Stimulated activated CD8-positive, alpha-beta memory T cell treated with anti-CD3 and anti-CD28 coated beads, Interleukin-7, amount 100 ng/mL, for 4 hours (primary cell): ENCODE measurements around the gene HOXB5.

Experiments
- DNase-seq, 2 donors: peaks; one replicate each; pipeline ENCODE4 v3.0.0-alpha.2; 2020; ENCODE audit warnings: low read depth in 2 of 2

The HOXB5 gene

GRCh38 chr17:48615963-48616716 is 22.6 kb upstream of the HOXB5 start:
- DNase-seq: no peak

DNA sequence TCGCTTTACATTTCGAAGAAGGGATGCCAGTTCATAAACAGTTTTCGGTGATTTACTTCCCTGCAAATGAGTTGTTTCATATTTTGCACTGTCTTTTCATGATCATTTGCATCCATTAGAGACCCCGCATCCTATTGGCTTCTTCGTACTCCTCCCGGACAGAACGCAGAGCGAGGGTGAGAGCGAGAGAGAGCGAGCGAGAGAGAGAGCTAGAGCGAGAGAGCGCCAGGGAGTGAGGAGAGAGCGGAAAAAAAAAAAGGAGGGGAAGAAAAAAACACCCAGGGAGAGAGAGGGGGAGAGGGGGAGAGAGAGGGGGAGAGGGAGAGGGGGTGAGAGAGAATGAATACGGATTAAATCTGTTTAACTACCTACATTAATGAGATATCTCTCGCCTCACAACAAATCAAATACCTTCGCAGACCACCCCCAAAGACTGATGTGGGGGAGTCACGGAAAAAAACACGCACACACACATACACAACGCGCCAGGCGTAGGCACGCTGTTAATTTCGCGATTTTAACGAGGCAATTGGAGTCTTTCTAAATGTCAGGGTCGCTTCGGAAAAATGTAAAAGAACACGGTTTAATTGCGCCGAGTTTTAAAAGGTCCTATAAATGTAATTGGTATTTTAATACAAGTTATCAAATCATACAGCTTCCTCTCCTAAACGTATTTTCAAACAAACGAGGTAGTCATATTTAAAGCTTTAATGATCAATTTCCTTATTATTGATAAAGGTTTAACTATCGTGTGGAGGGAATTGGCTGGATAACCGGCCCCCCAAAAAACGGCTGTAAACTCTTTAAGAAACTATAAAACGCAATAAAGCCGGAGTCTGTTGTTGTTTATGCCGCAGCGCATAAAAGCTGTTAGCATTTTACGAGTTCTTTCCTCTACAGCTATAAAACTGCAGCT is 21.7 kb upstream of the HOXB5 start, which contains the start of gene HOXB8:
Gene HOXB8, minus strand, starts transcription at position 246 of the 916 bp plus-strand sequence. CDS start 588 bp downstream, outside the sequence.
- DNase-seq: no peak

DNA sequence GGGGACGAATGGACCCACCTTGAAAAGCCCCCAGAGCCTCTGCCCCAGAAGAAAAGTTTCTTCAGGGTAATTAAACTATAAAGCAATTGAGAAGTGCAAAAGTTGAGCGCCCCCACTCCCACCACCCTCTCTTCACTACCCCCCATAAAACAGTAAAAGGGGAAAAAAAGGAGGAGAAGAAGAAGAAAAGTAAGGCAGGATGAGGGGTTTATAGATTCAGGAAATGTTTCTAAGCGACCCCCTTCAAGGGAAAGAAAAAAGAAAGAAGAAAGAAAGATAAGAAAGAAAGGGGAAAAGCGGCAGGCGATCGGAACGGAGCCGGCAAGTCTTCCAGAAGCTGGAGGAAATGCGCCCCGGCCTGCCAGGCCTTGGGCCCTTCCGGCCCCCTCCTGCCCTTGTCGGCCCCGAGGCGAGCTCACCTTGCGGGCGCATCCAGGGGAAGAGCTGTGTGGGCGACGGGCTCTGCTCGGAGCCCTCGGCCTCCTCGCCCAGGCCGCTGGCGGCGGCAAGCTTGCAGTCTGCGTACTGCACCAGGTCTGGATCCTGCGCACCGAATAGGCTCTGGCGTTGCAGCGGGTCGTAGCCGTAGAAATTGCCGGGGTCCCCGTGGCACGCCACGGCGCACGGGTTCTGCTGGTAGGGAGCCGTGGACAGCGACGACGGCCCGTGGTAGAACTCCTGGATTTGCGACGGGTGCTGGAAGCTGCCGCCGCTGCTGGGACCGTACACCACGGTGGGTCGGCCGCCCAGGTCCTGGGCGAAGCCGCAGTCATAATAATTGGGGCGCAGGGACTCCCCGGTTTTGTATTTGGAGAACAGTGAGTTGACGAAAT is 20.5 kb upstream of the HOXB5 start:
- DNase-seq: no peak

DNA sequence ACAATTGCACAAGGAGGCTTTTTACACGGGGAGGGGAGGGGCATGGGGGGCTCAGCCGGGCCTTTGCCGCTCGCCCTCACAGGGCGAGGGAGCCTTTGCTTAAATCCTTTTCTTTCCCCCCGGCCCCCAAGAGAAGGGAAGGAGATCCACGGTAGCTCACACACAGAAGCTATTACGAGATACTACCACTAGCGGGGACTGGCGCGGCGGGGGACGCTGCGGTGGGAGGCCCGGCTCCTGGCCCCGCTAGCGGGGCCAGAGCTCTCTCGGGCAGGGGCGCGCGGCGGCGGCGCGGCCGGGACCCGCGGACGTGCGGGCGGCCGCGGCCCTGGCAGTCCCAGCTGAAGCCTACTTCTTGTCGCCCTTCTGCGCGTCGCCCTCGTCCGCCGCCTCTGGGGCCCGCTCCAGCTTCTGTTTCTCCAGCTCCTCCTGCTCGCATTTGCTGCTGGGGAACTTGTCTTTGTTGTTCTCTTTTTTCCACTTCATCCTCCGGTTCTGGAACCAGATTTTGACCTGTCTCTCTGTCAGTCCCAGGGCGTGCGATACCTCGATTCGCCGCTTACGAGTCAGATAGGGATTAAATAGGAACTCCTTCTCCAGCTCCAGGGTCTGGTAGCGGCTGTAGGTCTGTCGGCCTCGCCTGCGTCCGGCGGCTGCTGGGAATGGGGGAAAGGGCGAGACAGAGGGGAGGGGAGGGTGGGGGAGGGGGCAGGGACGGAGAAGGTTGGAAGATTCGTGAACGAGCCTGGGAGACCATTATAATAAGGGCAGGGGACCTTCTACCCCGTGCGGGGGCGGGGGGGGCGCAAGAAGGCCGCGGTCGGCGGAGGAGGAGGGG is 19.5 kb upstream of the HOXB5 start:
- DNase-seq: no peak

DNA sequence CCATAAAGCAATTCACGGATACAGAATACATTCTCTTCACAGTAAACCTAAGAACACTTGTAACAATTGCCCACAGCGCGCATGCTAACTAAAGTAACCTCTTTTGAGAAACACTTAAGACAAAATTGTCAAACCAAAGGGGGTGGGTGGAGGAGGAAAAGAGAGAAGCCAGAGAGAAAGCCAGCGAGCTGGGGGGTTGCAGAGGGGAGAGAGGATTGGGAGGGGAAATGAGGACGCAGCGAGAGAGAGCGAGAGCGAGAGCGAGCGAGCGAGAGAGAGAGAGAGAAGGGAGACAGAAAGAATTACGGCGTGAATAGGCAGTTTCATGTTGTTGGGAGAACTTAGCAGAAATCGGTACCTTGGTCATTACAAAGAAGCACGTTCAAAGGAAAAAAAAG is 18.9 kb upstream of the HOXB5 start:
- DNase-seq: no peak

DNA sequence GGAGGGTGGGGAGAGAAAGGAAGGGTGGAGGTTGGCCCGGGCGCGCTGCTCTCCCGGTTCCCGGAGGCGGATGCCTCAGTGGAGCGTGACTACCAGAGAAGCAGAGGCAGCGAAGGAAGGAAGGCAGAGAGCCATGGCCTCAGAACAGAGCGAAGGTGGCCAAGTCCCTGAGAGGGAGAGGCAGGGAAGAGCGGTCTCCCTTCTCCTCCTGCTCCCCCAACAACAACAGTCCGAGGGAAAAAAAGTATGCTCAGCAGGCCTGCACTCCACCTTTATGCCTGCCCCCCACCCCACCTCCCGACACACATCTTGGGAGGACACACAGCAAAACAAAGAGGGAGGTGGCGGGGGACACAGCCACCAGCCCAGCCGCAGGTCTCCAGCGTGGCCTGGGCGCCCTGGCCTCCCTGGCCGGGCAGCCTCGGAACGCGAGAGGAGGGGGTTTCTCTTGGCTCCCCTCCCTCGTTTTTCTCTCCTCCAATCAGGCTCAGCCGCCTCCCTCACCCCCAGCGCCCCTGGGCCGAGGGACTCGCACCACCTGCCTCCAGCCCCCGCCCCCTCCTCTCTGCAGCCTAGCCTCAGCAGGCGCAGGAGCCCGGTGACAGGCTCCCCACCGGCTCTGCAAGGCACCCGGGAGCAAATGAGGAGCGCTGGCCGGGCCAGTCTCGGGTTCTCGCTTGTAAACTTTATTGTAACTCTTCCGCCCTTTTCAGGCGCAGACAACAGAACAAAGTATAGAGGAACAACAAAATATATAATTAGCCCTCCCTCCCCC is 18.3 kb upstream of the HOXB5 start:
- DNase-seq: no peak

GRCh38 chr17:48611213-48611612 is 17.6 kb upstream of the HOXB5 start:
- DNase-seq: no peak

GRCh38 chr17:48610282-48611211 is 17.0 kb upstream of the HOXB5 start, which contains the start of gene HOXB7:
TSS of gene HOXB7 (minus strand) at chr17:48611017. CDS start at chr17:48610918, 99 bp downstream.
- DNase-seq: peak; percentile 51 to 52

DNA sequence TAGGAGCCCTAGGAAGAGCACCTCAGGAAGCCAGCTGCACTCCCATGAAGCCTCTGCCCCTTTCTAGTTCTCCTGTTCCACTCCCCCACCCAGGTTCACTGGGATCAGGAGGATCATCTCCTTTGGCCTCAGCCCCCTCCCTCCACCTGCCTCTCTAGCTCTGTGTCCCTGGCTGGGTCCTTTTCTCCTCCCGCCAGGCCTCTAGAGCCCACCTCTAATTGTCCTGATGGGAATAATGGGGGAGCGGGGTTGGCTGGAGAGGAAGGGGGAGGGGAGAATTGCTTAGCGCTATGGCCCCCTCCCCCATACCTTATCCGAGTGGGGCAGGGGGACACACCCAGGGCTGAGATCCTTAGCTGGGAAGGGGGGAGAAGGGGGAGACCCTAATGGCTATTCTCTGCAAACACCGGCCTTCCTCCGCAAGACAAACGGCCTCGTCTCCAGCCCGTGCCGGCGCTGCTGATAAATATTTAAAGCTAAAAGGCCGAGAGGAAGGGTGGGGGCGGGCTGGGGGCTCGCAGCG is 16.2 kb upstream of the HOXB5 start:
- no peak for DNase-seq

DNA sequence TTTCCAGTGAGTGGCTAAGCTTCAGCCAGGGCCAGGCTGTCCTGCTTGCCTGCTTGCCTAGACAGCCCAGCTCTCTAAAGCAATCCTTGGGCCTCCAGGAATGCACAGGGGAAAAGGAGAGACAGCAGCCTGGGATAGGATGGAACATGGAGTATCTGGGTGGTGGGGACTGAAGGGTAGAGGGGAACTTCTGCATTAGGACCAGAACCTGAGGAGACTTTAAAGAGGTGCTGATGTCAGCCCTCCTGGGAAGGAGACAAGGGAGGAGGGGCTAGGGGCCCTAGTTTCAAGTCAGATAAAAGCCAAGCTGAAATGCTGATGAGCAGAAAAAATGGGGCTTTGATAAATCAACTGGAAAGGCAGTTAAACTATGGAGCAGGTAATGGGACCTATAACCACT is 15.5 kb upstream of the HOXB5 start:
- no peak for DNase-seq

- DNase-seq: no peak
These were observed 14.9 kb upstream of the HOXB5 start for GRCh38 chr17:48608494-48608834.

GRCh38 chr17:48606892-48607614 is 13.5 kb upstream of the HOXB5 start:
- DNase-seq: no peak

DNA sequence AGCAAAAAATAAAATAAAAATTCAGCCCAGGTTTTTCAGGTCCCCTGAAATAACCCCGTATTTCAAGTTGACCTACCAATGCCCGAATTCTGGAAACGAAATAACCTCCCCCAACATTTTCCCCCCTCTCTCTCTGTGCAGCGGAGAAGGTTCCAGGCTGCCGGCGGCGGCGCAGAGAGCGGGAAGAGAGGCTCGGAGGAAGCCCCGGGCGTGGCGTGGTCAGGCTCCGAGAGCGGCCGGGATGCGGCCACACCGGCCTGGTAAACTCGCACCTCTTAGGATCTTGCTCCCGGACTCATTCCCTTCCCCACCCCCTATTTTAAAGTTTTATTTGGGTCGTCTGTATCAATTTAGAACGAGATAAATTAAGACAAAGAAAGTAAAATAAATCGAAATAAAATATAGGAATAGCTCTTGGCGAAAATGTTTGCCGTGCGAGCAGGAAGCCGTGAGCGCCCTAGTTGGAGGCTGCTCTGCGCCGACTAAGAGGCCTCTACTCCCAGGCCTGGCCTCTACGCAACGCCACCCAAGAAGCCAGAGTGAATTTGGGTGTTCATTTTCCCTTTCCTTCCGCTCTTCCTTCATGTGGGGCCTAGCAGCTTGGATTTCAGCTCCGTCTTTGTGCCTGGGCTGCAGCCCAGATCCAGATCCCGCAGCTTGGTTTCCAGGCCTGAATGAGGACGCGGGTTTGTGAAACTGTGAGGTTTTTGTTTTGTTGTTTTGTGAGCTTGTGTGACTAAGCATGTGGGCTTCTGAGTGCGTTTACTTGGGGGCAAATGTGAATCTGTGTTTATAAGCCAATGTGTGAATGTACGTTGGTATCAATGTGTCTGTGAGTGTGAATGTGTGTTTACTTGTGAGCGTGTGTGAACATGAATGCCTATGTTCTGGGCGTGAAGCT is 12.7 kb upstream of the HOXB5 start:
- no peak for DNase-seq

DNA sequence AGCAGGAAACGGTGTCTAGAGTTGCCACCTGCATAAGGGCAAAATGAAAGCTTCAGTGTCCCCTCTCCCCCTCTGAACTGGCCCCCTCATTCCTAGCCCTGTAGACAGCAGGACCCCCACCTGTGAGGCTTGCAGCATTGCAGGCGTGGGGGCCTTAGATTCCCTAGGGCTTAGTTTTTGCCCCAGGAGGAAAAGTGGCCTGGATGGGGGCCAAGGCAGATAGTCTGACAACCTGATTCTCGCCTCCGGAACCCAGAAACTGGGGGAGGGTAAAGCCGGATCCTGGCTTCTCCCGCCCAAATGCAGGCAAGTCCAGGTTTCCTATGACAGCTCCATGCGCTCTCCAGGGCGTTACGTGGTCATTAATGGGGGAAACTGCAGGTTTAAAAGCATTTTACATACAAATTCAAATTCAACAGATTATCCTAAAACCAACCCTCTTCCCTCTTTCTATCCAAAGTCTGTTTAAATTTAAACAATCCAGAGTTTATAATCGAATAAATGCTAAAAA is 11.9 kb upstream of the HOXB5 start:
- DNase-seq: no peak

GRCh38 chr17:48604770-48605329 is 11.3 kb upstream of the HOXB5 start, which contains the start of gene HOXB6:
TSS of gene HOXB6 (minus strand) at chr17:48604986. CDS start at chr17:48598150, 6,836 bp downstream.
- no peak for DNase-seq

- DNase-seq: no peak
These were observed 10.6 kb upstream of the HOXB5 start for GRCh38 chr17:48603959-48604769.
